Ectodermal cell (in vitro differentiated cells): Measurements from ENCODE around the gene GULP1.

ENCODE experiments used
- H3K27ac ChIP-seq: 2 replicates; pipeline ENCODE4 v1.7.0; 2013; ENCODE audit warnings: mild to moderate bottlenecking, low read depth, low read length; ENCODE audit not compliant: insufficient read depth, poor library complexity, severe bottlenecking
- H3K27me3 ChIP-seq: 2 replicates; pipeline ENCODE4 v1.7.0; 2013; ENCODE audit warnings: mild to moderate bottlenecking, low read length; ENCODE audit not compliant: insufficient read depth, control insufficient read depth, poor library complexity, severe bottlenecking
- H3K36me3 ChIP-seq: one replicate; pipeline ENCODE4 v1.7.0; 2013; ENCODE audit warnings: low read length; ENCODE audit not compliant: control insufficient read depth, insufficient read depth
- H3K4me1 ChIP-seq: one replicate; pipeline ENCODE4 v1.7.0; 2013; ENCODE audit warnings: low read length; ENCODE audit not compliant: control insufficient read depth, insufficient read depth
- H3K4me3 ChIP-seq: 2 replicates; pipeline ENCODE4 v1.7.0; 2013; ENCODE audit warnings: low read depth, low read length, control low read depth; ENCODE audit not compliant: insufficient read depth
- H3K9me3 ChIP-seq: 2 replicates; pipeline ENCODE4 v1.7.0; 2013; ENCODE audit warnings: mild to moderate bottlenecking, low read length, moderate library complexity; ENCODE audit not compliant: control insufficient read depth
- WGBS, 2 experiments: methylation state at CpG; one replicate each; pipeline ENCODE4 v1.1.7; 2013; ENCODE audit warnings: missing lambda C conversion rate in 2 of 2; 5-methylcytosine and 5-hydroxymethylcytosine counted together

The GULP1 gene

DNA sequence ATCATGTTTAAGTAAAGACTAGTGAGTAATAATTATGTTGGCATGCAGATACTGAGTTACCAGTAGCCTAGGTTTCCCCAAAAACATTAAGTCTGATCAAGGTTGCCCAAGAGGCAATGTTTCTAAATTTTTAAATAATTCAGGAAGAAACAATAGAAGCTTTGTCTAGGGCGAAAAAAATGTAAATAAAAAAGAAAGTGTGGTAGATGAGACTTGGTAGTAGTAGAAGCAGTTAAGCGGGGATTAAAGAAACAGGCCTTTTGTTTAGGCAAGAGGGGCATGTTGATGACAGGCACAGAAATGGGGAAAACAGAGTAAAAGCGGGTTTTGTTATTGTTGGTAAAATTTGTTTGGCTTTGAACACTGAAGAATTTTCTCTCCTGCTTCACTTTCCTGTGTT is 97.2 kb downstream of the GULP1 start:
- H3K27ac ChIP-seq, result no peak overlapping the region
- 91 to 96% methylated on average over 3 of the region's 3 CpGs for WGBS, 2 experiments

DNA sequence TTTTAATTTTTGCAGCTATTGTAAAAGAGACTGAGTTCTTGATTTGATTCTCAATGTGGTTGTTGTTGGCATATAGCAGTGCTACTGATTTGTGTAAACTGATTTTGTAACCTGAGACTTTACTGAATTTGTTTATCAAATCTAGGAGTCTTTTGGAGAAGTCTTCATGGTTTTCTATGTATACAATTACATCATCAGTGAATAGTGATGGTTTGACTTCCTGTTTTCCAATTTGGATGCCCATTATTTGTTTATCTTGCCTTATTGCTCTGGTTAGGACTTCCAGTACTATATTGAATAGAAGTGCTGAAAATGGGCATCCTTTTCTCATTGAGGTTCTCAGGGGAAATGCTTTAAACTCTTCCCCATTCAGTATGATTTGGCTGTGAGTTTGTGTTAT is 99.7 kb downstream of the GULP1 start:
- no peaks in the 10 kb centered on the region for H3K36me3 ChIP-seq
- H3K9me3 ChIP-seq, result no peaks in the 10 kb centered on the region
- H3K27ac ChIP-seq, result no peak overlapping the region
- no peaks in the 10 kb centered on the region for H3K4me1 ChIP-seq
- no peaks in the 10 kb centered on the region for H3K27me3 ChIP-seq
- H3K4me3 ChIP-seq, result no peak overlapping the region

More for the DNA sequence above, 97.2 kb downstream of the GULP1 start:
- H3K9me3 ChIP-seq, result peaks cover 3% of the 10 kb centered on the region
- no peaks in the 10 kb centered on the region for H3K27me3 ChIP-seq
- no peak overlapping the region for H3K4me3 ChIP-seq
- H3K36me3 ChIP-seq, result peaks cover 22% of the 10 kb centered on the region
- H3K4me1 ChIP-seq, result no peaks in the 10 kb centered on the region

DNA sequence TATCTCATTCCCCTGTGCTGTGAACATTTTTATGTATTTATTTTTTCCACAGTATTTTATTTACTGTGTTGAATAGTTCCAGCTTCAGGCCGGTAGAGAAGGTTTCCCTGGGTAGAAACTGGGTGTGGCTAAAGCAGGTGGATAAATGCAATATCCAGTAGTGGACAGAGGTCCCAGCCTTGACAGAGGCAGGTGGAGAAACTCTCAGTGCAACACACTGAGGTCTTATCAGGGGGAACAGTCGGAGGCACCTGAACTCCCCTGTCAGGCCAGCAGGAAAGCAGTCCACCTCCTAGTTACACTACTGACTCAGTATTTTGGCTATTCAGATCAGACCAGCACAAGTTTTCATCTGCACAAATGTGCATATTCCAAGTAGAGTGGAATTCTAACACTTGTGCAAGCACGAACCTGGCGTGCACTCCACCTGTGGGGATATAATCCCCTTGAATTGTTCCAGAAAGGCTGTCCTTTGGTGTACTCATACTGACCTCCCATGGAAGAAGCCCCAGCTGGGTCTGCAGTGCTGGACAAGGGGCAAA is 103.3 kb downstream of the GULP1 start:
- WGBS, 2 experiments, result 96 to 97% methylated on average over 4 of the region's 4 CpGs
- Histone ChIP-seq H3K36me3 (no peaks in the 10 kb centered on the region), H3K9me3 (no peaks in the 10 kb centered on the region)

DNA sequence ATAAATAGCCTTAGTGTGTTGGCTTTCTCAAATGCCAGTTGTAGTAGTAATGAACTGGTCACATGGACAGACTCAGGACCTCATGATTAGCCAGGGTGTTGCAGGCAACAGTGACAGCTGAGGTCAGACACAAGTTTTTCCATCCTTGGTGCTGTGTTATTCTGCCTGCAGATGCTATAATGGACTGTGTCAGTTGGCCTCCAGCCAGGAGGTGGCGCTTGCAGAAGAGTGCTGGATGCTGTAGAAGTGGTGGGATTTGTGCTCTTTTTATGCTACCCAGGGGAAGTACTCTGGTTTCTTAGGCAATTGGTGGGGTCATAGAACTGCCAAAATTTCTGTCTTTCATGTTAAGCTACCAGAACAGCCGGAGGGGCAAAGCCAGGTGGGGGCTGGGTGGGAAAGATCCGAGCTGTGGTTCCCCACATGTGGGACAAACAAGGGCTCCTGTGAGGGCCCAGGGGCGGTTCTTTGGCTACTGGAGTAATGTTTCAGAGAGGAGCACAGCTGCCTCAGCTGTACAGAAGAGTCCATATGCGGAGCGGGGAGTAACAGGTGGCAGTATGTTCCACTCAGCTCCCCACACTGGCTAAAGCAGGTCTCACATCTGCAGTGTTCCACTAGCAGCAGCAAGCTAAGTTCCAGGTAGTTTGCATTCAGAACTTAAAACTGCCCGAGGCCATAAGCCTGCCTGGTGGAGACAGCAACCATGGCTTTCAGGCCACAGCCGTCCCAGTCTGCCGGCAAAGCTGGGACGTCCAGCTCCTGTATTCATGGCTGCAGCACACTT is 104.4 kb downstream of the GULP1 start:
- H3K4me3 ChIP-seq, result no peak overlapping the region
- H3K27me3 ChIP-seq, result no peaks in the 10 kb centered on the region
- H3K27ac ChIP-seq, result no peak overlapping the region
- WGBS, 2 experiments, result 95% methylated on average over 10 of the region's 10 CpGs
- H3K4me1 ChIP-seq, result no peaks in the 10 kb centered on the region
- H3K9me3 ChIP-seq, result no peaks in the 10 kb centered on the region
- no peaks in the 10 kb centered on the region for H3K36me3 ChIP-seq

More for the DNA sequence above, 103.3 kb downstream of the GULP1 start:
- H3K4me1 ChIP-seq, result no peaks in the 10 kb centered on the region
- no peaks in the 10 kb centered on the region for H3K27me3 ChIP-seq
- H3K27ac ChIP-seq, result no peak overlapping the region
- H3K4me3 ChIP-seq, result no peak overlapping the region

DNA sequence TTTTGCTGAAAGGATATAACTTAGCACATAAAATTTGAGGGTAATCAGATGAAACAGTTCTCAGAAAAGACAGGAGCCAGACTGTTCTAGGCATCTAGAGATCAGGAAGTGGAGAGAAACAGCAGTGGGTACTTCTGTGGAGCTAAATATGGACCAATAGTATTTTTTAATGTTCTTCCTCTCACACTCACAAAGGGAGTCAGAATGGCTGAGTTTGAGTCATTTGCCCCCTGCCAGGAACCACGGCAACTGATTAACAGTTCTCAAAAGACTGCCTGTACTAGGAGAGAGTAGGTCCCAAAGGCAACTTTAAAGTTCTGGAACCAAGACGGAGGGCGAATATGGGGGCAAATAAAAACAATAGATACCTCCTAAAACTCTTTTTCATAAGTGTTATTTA is 107.5 kb downstream of the GULP1 start:
- Histone ChIP-seq H3K27ac (no peak overlapping the region), H3K4me1 (no peaks in the 10 kb centered on the region), H3K9me3 (no peaks in the 10 kb centered on the region), H3K4me3 (no peak overlapping the region), H3K27me3 (no peaks in the 10 kb centered on the region), H3K36me3 (no peaks in the 10 kb centered on the region)
- 78 to 88% methylated on average over 2 to 3 of the region's 3 CpGs for WGBS, 2 experiments

DNA sequence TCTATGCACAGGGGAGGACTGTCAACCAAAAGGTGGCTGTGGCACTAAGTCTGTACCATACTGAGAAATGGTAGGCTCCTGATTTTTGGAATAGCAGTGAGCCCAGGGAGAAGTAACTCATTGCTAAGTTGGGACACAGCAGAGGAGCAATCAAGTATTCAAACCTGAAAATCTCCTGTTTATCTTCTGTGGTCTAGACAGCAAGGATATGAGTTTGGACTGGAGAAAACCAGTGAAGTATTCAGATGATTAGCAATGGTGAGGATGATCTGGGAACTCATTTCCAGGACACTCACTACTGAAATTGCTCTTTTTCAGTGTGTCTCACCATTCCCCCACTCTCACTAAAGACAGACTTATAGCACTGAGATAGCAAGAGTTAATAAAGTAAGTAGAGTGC is 112.0 kb downstream of the GULP1 start:
- H3K9me3 ChIP-seq, result no peaks in the 10 kb centered on the region
- H3K4me3 ChIP-seq, result no peak overlapping the region
- H3K36me3 ChIP-seq, result no peaks in the 10 kb centered on the region
- no peaks in the 10 kb centered on the region for H3K27me3 ChIP-seq
- H3K27ac ChIP-seq, result no peak overlapping the region
- no peaks in the 10 kb centered on the region for H3K4me1 ChIP-seq

DNA sequence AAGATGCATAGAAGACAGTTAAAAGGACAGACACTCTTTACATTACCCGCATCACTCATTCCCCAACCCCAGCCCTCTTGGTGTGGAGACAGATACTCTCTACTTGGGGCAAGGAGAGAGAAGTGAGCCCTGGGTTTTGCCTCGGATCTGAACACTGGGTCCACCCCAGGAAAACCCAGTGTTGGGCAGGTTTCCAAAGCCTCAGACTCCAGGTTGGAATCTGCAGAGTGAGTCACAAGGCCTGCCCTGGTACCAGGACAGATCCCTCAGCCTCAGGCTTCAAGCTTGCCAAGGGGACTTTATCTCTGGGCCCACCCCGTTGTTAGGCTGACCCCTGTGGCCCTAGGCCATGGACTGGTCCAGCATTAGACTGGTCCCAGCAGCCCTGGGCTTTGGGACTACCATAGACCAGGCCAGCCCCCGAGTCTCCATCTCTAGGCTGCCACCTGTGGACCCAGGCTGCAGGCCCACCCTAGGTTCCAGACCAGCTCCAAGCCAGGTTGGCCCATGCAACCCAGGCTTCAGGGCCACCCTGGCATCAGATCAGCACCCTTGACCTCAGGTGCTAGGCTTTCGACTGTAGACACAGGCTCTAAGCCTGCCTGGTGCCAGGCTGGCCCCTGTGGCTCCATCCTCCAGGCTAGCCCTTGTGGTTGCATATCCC is 112.8 kb downstream of the GULP1 start:
- no peaks in the 10 kb centered on the region for H3K36me3 ChIP-seq
- no peaks in the 10 kb centered on the region for H3K4me1 ChIP-seq
- no peaks in the 10 kb centered on the region for H3K9me3 ChIP-seq
- 93 to 95% methylated on average over 5 of the region's 5 CpGs for WGBS, 2 experiments
- H3K4me3 ChIP-seq, result no peak overlapping the region
- H3K27ac ChIP-seq, result no peak overlapping the region
- no peaks in the 10 kb centered on the region for H3K27me3 ChIP-seq

DNA sequence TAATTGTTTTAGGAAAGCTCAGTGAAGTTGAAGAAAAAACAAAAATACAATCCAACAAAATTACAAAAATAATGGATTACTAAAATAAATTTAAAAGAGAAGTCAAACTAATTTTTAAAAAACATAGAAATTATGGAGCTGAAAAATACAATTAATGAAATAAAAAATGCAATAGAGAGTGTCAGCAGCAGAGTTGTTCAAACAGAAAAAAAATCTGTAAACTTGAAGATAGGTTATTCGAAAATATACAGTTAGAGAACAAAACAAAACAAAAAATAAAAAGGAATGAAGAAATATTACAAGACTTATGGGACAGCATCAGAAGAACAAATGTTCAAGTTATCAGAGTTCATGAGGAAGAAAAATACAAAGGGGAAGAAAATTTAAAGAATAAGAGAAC is 114.7 kb downstream of the GULP1 start:
- no peak overlapping the region for H3K27ac ChIP-seq
- WGBS, 2 experiments, result no CpG with 5 or more reads among the region's 1 CpG
- H3K9me3 ChIP-seq, result no peaks in the 10 kb centered on the region
- H3K27me3 ChIP-seq, result no peaks in the 10 kb centered on the region
- H3K4me1 ChIP-seq, result no peaks in the 10 kb centered on the region
- H3K4me3 ChIP-seq, result no peak overlapping the region
- H3K36me3 ChIP-seq, result no peaks in the 10 kb centered on the region

DNA sequence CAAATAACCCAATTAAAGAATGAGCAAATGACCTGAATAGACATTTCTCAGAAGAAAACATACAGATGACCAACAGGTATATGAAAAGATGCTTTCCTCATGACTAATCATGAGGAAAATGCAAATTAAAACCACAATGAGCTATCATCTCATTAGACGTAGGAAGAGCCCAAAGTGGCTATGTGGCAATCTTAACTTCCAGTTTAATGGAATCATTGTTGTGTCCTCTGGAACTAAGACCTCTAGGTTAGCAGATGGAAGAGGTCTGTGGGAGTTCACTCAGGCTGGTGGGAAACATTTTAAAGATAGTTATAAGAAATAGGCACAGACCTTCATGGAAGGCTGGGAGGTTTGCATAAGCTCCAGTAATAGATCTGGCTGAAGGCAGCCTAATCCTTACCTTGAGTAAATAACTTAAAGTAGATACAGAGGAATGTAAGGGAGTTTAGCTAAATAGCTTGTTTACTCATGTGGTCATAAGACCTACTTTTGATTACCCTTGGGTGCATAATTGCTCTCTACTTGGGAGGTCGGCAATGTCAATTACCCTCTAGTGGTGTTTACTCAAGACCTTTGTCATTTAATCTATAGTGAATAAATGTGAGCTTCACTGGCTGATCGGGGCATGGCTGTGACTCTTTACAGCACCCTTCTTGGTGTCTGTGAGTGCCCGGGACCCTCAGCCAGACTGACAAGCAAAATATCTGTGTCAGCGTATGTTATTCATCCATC is 119.0 kb downstream of the GULP1 start:
- Histone ChIP-seq H3K27ac (no peak overlapping the region), H3K36me3 (no peaks in the 10 kb centered on the region), H3K4me1 (no peaks in the 10 kb centered on the region), H3K4me3 (no peak overlapping the region), H3K9me3 (no peaks in the 10 kb centered on the region), H3K27me3 (no peaks in the 10 kb centered on the region)
- 83 to 87% methylated on average over 5 of the region's 5 CpGs for WGBS, 2 experiments

DNA sequence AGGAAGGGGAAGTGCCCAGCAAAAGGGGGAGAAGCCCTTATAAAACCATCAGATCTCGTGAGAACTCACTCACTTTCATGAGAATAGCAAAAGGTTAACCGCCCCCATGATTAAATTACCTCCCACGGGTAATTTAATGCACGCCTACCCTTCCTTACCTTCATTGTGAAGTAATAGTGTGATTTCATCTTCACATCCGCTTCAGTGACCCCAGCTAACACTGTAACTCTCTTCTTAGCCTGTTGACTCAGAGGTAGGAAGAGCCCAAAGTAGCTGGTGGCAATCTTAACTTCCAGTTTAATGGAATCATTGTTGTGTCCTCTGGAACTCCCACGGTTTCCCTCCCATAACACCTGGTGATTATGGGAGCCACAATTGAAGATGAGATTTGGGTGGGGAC is 120.5 kb downstream of the GULP1 start:
- 97 to 98% methylated on average over 6 of the region's 6 CpGs for WGBS, 2 experiments
- Histone ChIP-seq H3K27me3 (no peaks in the 10 kb centered on the region), H3K36me3 (no peaks in the 10 kb centered on the region), H3K4me3 (no peak overlapping the region), H3K27ac (no peak overlapping the region), H3K4me1 (no peaks in the 10 kb centered on the region), H3K9me3 (no peaks in the 10 kb centered on the region)
